Lower leg skin (tissue), 4 donors: Measurements from ENCODE around the gene SLC5A11. TPM values are rescaled to one million over a fixed set of nuclear protein-coding genes. Genes with fewer than 3 reads are reported as not detected.

Source experiments
- DNase-seq, 2 donors: peaks; one replicate each; pipeline ENCODE4 v3.0.0-alpha.2; 2019; ENCODE audit warnings: low spot score in 2 of 2
- H3K4me3 ChIP-seq: fragments of 200-600 bp; sonication (generic); 2 replicates; pipeline ENCODE4 v1.5.1; 2017; ENCODE audit warnings: mild to moderate bottlenecking, low read depth; ENCODE audit not compliant: poor library complexity, severe bottlenecking
- POLR2A ChIP-seq, 2 donors: fragments of 450-650 bp; IDR thresholded peaks; one replicate each; pipeline ENCODE4 v1.6.1; 2016 to 2017; ENCODE audit warnings: antibody characterized with exemption in 2 of 2, mild to moderate bottlenecking in 1 of 2, moderate library complexity in 1 of 2
- WGBS, 2 donors: methylation state at CpG; one replicate each; pipeline ENCODE4 v1.1.5; 2018; 5-methylcytosine and 5-hydroxymethylcytosine counted together
- intact Hi-C: fragments of 100-400 bp; cut with DNase I; formaldehyde crosslinking; loops from one replicate; pipeline ENCODE4 v1.15.0; 2023; ENCODE audit warnings: low total_unique reads
- total RNA-seq, 4 donors: library from RNA; depleted of rRNA; stranded (reverse); fragments of >200 nt; gene quantifications; one replicate each; pipeline ENCODE4 v1.1.0, GENCODE V29; 2016
- TF ChIP-seq, protein P1 (sequence below), 3 donors: fragments of 450-650 bp; IDR thresholded peaks; one replicate each; pipeline ENCODE4 v1.5.1; 2016; ENCODE audit warnings: antibody characterized with exemption in 3 of 3, mild to moderate bottlenecking in 3 of 3, moderate library complexity in 2 of 3

SLC5A11 gene
- total RNA-seq, 4 donors from 2014 or later: not detected

DNA sequence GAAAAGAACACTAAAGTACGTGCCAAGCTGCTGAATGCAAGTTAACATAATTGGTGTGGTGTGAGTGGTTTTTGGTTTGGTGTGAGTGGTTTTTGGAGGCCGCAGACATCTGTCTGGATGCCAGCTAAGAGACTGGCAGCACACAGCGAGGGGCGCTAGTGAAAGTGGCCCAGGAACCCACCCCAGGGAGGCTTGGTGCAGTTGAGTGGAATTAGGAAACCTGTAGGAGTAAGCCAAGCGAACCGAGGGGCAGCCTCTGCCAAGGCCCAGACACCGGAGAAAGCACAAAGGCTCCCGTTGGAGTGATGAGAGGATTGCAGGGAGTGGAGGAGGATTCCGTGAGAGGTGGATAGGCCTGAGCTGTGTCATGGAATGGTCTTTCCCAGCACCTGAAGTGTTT, 24.6 kb upstream of the SLC5A11 start:
- no peak for TF ChIP-seq POLR2A (IDR thresholded peaks at IDR 0.05)
- TF ChIP-seq, protein P1, sequence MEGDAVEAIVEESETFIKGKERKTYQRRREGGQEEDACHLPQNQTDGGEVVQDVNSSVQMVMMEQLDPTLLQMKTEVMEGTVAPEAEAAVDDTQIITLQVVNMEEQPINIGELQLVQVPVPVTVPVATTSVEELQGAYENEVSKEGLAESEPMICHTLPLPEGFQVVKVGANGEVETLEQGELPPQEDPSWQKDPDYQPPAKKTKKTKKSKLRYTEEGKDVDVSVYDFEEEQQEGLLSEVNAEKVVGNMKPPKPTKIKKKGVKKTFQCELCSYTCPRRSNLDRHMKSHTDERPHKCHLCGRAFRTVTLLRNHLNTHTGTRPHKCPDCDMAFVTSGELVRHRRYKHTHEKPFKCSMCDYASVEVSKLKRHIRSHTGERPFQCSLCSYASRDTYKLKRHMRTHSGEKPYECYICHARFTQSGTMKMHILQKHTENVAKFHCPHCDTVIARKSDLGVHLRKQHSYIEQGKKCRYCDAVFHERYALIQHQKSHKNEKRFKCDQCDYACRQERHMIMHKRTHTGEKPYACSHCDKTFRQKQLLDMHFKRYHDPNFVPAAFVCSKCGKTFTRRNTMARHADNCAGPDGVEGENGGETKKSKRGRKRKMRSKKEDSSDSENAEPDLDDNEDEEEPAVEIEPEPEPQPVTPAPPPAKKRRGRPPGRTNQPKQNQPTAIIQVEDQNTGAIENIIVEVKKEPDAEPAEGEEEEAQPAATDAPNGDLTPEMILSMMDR (IDR thresholded peaks at IDR 0.05): no peak
- intact Hi-C loops: no loop called here
- no peak overlapping the region for H3K4me3 ChIP-seq
- DNase-seq: no peak
- 87 to 90% methylated on average over 9 of the region's 9 CpGs for WGBS, 2 donors

GRCh38 chr16:24822542-24822941, 23.2 kb upstream of the SLC5A11 start:
- no peak for DNase-seq
- intact Hi-C loops: no loop called here
- WGBS, 2 donors: 84 to 88% methylated on average over 10 of the region's 10 CpGs
- TF ChIP-seq POLR2A (IDR thresholded peaks at IDR 0.05): no peak
- TF ChIP-seq, protein P1 (IDR thresholded peaks at IDR 0.05): no peak
- no peak overlapping the region for H3K4me3 ChIP-seq

DNA sequence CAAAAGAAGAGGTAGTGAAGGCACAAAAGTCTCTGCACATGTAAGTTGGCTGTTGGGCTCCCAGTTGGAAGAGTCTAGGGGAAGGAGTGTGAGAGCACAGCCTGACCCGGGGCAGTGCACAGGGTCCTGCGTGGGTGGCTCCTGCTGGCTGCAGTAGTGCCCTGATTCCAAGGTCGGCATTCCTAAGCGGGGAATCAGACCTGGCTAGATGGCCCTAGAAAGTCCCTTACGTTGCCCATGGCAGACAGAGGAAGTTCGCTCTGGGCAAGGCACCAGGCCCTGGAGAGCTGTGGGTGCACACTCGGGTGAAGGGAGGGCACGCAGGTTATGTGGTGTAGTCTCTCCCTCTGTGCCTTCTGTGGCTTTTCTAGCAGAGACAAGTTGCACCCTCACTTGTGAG, 22.8 kb upstream of the SLC5A11 start:
- TF ChIP-seq, protein P1 (IDR thresholded peaks at IDR 0.05): no peak
- TF ChIP-seq POLR2A (IDR thresholded peaks at IDR 0.05): no peak
- no peak overlapping the region for H3K4me3 ChIP-seq
- intact Hi-C loops: no loop called here
- WGBS, 2 donors: 82 to 83% methylated on average over 8 of the region's 8 CpGs
- DNase-seq: no peak

DNA sequence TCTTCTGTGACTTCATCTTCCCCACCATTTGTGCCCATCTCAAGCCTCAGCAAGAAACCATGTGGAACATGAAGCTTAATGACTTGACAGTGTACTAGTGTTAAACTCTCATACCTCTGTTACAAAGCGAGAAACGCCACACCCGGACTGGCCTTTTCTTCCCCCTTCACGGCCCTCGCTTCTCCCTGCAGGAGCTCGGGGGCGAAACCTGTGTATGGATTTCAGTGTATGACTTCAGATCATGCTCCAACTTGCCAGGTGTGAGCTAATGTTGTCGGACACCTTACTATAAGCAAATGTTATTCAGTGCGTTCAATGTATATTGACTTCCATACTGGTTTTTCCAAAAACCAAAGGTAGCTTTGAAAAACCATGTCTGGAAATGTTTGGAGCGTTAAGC, 20.1 kb upstream of the SLC5A11 start:
- intact Hi-C loops: no loop called here
- no peak for DNase-seq
- no peak overlapping the region for H3K4me3 ChIP-seq
- WGBS, 2 donors: 64 to 68% methylated on average over 10 of the region's 10 CpGs
- TF ChIP-seq POLR2A (IDR thresholded peaks at IDR 0.05): no peak
- TF ChIP-seq, protein P1 (IDR thresholded peaks at IDR 0.05): no peak

GRCh38 chr16:24826096-24826690, 19.6 kb upstream of the SLC5A11 start:
- no peak overlapping the region for H3K4me3 ChIP-seq
- peak in 1 of 2 donors; percentile 17 for DNase-seq
- intact Hi-C loops: no loop called here
- TF ChIP-seq POLR2A (IDR thresholded peaks at IDR 0.05): no peak
- TF ChIP-seq, protein P1 (IDR thresholded peaks at IDR 0.05): no peak
- WGBS, 2 donors: 79% methylated on average over 12 of the region's 12 CpGs
